GM18867 (cell line): Measurements from ENCODE around the gene CENPW.

Experiments
- ATAC-seq: cut with Tn5 transposase; IDR thresholded peaks from one replicate; pipeline ENCODE4 v1.9.1; 2021; ENCODE audit warnings: mild to moderate bottlenecking, moderate library complexity; ENCODE audit not compliant: unreplicated experiment

CENPW gene

GRCh38 chr6:126372626-126373025, 32.7 kb downstream of the CENPW start:
- ATAC-seq, result no peak

- ATAC-seq, result no peak
Measured at GRCh38 chr6:126373344-126373743, 33.4 kb downstream of the CENPW start.

GRCh38 chr6:126374372-126374771, 34.5 kb downstream of the CENPW start:
- no peak for ATAC-seq

GRCh38 chr6:126376682-126377081, 36.8 kb downstream of the CENPW start:
- ATAC-seq, result no peak

- ATAC-seq, result no peak
Measured at GRCh38 chr6:126377594-126378153, 37.8 kb downstream of the CENPW start.

GRCh38 chr6:126380072-126380583, 40.2 kb downstream of the CENPW start:
- ATAC-seq, result no peak

- no peak for ATAC-seq
Measured at GRCh38 chr6:126381498-126381897, 41.6 kb downstream of the CENPW start.

GRCh38 chr6:126383203-126383602, 43.3 kb downstream of the CENPW start:
- ATAC-seq, result no peak

- no peak for ATAC-seq
Measured at GRCh38 chr6:126385536-126385935, 45.6 kb downstream of the CENPW start.

- ATAC-seq, result no peak
Measured at GRCh38 chr6:126388104-126388598, 48.2 kb downstream of the CENPW start.

GRCh38 chr6:126396131-126396530, 56.2 kb downstream of the CENPW start:
- ATAC-seq, result no peak
